DMS153 treated with DMSO at 0.1 percent for 48 hours (cell line): ENCODE data around the gene MUSK.
"Not testable (repeated sequence)": the region's sequence is repeated elsewhere in the genome, so short reads cannot be mapped to it uniquely, and the experiment has no call there.

Experiments
- DNase-seq: peaks from one replicate; lab custom pipeline; 2025; ENCODE audit not compliant: unreplicated experiment; lab: John Stamatoyannopoulos, UW

MUSK gene

GRCh38 chr9:110755179-110755578 lies 86.6 kb downstream of the MUSK start:
- no peak for DNase-seq

- DNase-seq, result no peak
Observed at GRCh38 chr9:110758201-110758600, 89.6 kb downstream of the MUSK start.

GRCh38 chr9:110762783-110763182 lies 94.2 kb downstream of the MUSK start:
- DNase-seq, result no peak

- no peak for DNase-seq
Observed at GRCh38 chr9:110763568-110763967, 95.0 kb downstream of the MUSK start.

- DNase-seq, result no peak
Observed at GRCh38 chr9:110764006-110764405, 95.4 kb downstream of the MUSK start.

GRCh38 chr9:110765926-110766325 lies 97.3 kb downstream of the MUSK start:
- no peak for DNase-seq

GRCh38 chr9:110767559-110768063 lies 99.0 kb downstream of the MUSK start:
- no peak for DNase-seq

- no peak for DNase-seq
Observed at GRCh38 chr9:110768886-110769285, 100.3 kb downstream of the MUSK start.

GRCh38 chr9:110769667-110770066 lies 101.1 kb downstream of the MUSK start:
- no peak for DNase-seq

- DNase-seq, result no peak
Observed at GRCh38 chr9:110775724-110776123, 107.1 kb downstream of the MUSK start.

- DNase-seq, result no peak
Observed at GRCh38 chr9:110776221-110776620, 107.6 kb downstream of the MUSK start.

- no peak for DNase-seq
Observed at GRCh38 chr9:110777196-110777875, 108.7 kb downstream of the MUSK start.

- no peak for DNase-seq
Observed at GRCh38 chr9:110777876-110778215, 109.3 kb downstream of the MUSK start.

- no peak for DNase-seq
Observed at GRCh38 chr9:110782701-110783100, 114.1 kb downstream of the MUSK start.

- DNase-seq, result no peak
Observed at GRCh38 chr9:110784309-110784708, 115.7 kb downstream of the MUSK start.

- DNase-seq, result no peak
Observed at GRCh38 chr9:110785166-110785565, 116.6 kb downstream of the MUSK start.

GRCh38 chr9:110788396-110788795 lies 119.8 kb downstream of the MUSK start:
- DNase-seq, result not testable (repeated sequence)

- no peak for DNase-seq
Observed at GRCh38 chr9:110788871-110789270, 120.3 kb downstream of the MUSK start.

- no peak for DNase-seq
Observed at GRCh38 chr9:110797611-110798010, 129.0 kb downstream of the MUSK start.

GRCh38 chr9:110799396-110799795 lies 130.8 kb downstream of the MUSK start:
- no peak for DNase-seq

GRCh38 chr9:110801426-110801825 lies 132.8 kb downstream of the MUSK start:
- no peak for DNase-seq

- DNase-seq, result no peak
Observed at GRCh38 chr9:110802416-110803035, 133.9 kb downstream of the MUSK start.
